Activated CD4-positive, alpha-beta T cell treated with anti-CD3 and anti-CD28 coated beads for 24 hours (primary cell): ENCODE measurements around the gene POLE4.

Source experiments
- DNase-seq, 2 donors: peaks; one replicate each; pipeline ENCODE4 v3.0.0-alpha.2; 2020; ENCODE audit warnings: low read depth in 2 of 2

The POLE4 gene

DNA sequence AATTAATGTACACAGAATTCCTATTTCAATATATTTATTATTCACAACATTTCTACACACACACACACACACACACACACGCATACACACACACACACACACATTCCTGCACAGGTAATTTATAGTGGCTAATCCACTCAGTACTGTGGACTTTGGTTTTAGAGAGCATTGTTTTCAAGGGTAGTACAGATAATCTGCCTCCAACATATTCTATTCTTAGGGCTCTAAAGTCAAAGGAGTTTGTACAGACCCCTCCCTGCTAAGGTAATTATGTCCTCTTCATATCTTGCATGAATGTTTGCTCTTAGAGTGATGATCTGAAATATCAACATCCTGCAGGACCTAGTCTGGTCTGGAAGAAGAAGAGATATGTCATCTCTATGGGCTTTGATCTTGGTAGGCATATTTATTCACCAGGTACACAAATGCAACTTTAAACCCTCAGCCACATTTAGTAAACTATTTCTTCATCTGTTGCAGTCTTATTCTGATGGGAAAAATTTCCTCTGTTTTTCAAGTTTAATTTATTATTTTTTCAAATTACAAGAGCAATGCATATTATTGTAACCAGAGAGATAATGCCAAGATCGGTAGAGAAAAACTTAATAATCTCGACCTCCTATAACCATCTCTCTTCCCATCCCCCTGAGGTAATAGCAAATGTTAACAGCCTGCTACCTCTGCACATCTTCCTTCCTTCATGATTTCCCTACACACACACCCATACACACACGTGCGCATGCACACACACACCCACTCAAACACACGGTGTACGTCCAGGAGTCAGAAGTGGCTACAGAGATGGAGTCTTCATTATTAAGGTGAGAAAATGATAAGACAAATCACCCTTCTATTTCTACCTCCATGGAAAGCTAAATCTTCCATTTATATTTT is 18.3 kb upstream of the POLE4 start:
- no peak for DNase-seq

GRCh38 chr2:74941284-74941683 is 17.2 kb upstream of the POLE4 start:
- DNase-seq = no peak

GRCh38 chr2:74942263-74942662 is 16.2 kb upstream of the POLE4 start:
- no peak for DNase-seq

- no peak for DNase-seq
Measured at GRCh38 chr2:74944987-74945787, 13.3 kb upstream of the POLE4 start.

GRCh38 chr2:74945788-74946331 is 12.6 kb upstream of the POLE4 start:
- no peak for DNase-seq

DNA sequence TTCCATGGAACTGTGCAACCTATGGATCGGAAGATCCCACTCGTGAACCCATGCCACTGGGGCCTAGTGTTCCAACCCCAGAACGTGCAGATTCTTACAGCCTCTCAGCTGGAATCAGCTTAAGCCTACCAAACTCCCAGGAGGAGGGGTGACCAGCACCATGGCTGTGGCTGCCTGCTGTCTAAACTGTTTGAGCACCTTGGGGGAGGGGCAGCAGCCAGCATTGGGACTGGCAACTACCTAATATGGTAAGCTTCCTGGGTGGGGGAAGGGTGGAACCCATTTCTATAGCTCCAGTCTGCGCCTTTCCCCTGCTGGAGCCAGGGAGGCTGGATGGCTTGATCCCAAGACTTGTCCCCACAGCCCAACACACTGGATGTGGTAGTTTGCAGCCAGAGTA is 10.7 kb upstream of the POLE4 start:
- no peak for DNase-seq

GRCh38 chr2:74948779-74949178 is 9.7 kb upstream of the POLE4 start:
- DNase-seq = no peak

DNA sequence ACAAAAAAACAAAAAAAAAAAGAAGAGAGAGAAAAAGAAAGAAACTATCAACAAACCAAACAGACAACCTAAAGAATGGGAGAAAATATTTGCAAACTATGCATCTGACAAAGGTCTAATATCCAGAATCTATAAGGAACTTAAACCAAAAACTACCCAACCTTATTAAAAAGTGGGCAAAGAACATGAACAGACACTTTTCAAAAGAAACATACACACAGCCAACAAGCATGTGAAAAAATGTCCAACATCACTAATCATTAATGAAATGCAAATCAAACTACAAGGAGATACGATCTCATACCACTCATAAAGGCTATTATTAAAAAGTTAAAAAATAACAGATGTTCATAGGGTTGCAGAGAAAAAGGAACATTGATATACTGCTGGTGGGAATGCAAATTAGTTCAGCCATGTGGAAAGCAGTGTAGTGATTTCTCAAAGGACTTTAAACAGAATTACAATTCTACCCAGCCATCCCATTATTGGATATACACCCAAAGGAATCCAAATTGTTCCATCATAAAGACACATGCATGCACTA is 7.2 kb upstream of the POLE4 start:
- no peak for DNase-seq

DNA sequence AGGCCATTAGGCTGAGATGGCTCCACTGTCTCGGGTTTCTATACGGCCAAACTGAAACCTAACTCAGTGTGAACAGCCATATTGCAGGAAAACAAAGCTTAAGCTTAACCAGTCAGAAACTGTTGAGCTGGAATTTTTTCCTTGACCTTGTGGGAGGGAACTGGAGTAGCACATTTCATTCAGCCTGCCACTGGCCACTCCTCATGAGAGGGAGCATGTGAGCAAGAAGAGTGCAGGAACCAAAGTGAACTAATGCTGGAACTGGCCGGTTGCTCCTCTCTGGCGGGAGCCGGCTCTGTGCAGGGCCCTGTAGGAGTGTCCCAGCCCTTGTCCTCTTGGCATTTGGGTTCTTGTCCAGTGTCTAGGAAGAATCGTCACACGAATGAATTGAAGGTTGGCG is 5.9 kb upstream of the POLE4 start:
- DNase-seq = no peak

DNA sequence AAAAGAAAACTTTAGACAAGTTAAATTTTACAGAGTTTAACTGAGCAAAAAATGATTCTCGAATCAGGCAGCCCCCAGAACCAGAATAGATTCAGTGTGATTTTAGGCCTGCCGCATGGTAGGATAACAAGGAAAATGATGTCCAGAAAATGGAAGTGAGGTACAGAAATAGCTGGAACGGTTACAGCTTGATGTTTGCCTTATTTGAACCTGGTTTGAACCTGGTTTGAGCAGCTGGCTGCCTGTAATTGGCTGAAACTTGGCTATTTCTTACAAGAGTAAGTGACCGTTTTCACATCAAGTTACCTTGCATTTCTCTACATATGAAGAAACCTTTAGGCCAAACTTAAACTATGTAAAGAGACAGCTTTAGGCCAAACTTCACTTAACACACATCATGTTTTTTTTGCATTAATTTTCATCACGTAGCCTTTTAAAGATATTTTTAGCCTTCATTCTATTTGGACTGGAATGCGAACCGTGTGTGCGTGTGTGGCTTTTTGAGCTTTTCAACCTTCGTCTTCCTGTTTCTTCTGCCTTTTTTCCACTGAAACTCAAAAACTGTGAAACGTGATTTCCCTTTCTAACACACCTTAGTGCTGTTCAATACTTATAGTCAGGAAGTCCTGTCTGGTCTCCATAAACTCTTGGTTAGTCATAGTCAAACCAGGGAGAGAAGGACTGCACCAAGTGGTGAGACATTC is 4.5 kb upstream of the POLE4 start:
- DNase-seq = no peak

GRCh38 chr2:74954500-74954874 is 4.0 kb upstream of the POLE4 start:
- DNase-seq = no peak

- no peak for DNase-seq
Measured at GRCh38 chr2:74957886-74958273, 563 bp upstream of the POLE4 start.

GRCh38 chr2:74959106-74959751 is 786 bp downstream of the POLE4 start:
- DNase-seq = no peak

DNA sequence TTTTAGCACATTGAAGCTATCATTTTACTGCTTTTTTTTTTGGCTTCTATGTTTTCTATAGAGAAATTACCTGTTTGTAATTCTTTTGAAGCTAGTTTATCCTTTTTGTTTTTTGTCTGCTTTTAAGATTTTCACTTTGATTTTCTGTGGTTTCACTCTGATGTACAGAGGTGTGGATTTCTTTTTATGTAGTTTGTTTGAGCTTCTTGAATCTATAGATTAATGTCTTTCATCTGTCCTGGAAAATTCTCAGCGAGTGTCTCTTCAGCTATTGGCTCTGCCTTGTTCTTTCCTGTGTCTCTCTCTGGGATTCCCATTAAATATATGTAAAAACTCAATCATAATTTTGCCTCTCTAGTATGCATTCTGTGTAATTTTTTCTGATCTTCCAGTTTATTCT is 8.4 kb downstream of the POLE4 start:
- DNase-seq = no peak

- no peak for DNase-seq
Measured at GRCh38 chr2:74975016-74975415, 16.6 kb downstream of the POLE4 start.

- DNase-seq = no peak
Measured at GRCh38 chr2:74979844-74980243, 21.4 kb downstream of the POLE4 start.

- DNase-seq = no peak
Measured at GRCh38 chr2:74982577-74982976, 24.1 kb downstream of the POLE4 start.

GRCh38 chr2:74983631-74984392 is 25.4 kb downstream of the POLE4 start:
- DNase-seq = no peak

- no peak for DNase-seq
Measured at GRCh38 chr2:74984947-74985637, 26.6 kb downstream of the POLE4 start.
